Cardiac fibroblast (primary cell): ENCODE results near the gene CDH23.
A peak's percentile ranks its signal among the peaks of the same experiment; 100 is the strongest.

ENCODE experiments used
- DNase-seq, 2 donors: peaks; one replicate each; pipeline versions ENCODE4 v3.0.0 to v3.0.0-alpha.2; 2010; ENCODE audit warnings: low read depth in 2 of 2
- H3K4me3 ChIP-seq, 2 donors: replicated peaks in 1 of 2; 1 replicate in 1 of 2; 2 replicates in 1 of 2; pipeline ENCODE4 v1.5.1; 2011; ENCODE audit warnings: low read depth in 2 of 2, low read length in 2 of 2, mild to moderate bottlenecking in 2 of 2, moderate library complexity in 1 of 2
- CTCF ChIP-seq: IDR thresholded peaks from one replicate; pipeline ENCODE4 v1.5.1; 2011; ENCODE audit warnings: low read depth, mild to moderate bottlenecking, low read length, inconsistent platforms

The CDH23 gene

GRCh38 chr10:71723311-71723710 is 326.6 kb downstream of the CDH23 start:
- no peak for TF ChIP-seq CTCF
- H3K4me3 ChIP-seq, result no peak overlapping the region
- no peak for DNase-seq

GRCh38 chr10:71724539-71724938 is 327.8 kb downstream of the CDH23 start:
- TF ChIP-seq CTCF, result no peak
- no peak for DNase-seq
- H3K4me3 ChIP-seq, result no peak overlapping the region

GRCh38 chr10:71725249-71725648 is 328.5 kb downstream of the CDH23 start:
- no peak overlapping the region for H3K4me3 ChIP-seq
- DNase-seq, result no peak
- no peak for TF ChIP-seq CTCF

GRCh38 chr10:71725998-71726579 is 329.4 kb downstream of the CDH23 start:
- peak; percentile 43 to 44 for DNase-seq
- H3K4me3 ChIP-seq, result no peak overlapping the region
- TF ChIP-seq CTCF, result peak; percentile 50

- no peak overlapping the region for H3K4me3 ChIP-seq
- no peak for DNase-seq
- TF ChIP-seq CTCF, result no peak
Measured at GRCh38 chr10:71726580-71727104, 329.9 kb downstream of the CDH23 start.

- TF ChIP-seq CTCF, result no peak
- no peak overlapping the region for H3K4me3 ChIP-seq
- no peak for DNase-seq
Measured at GRCh38 chr10:71727105-71727737, 330.5 kb downstream of the CDH23 start.
